G401 (cell line): ENCODE data around the gene SLC1A3. TPM values are rescaled to one million over a fixed set of nuclear protein-coding genes. Genes with fewer than 3 reads are reported as not detected.

Source experiments
- DNase-seq: peaks from one replicate; pipeline ENCODE4 v3.0.0-alpha.2; 2015; ENCODE audit warnings: low spot score
- in situ Hi-C: cut with HindIII; loops from 2 replicates; pipeline ENCODE4 v1.10.0; 2016; ENCODE audit warnings: low sequenced_read_pairs, mixed read lengths
- total RNA-seq: library from RNA; depleted of rRNA; stranded (reverse); fragments of >200 nt; shearing (Covaris generic); gene quantifications from 2 replicates; pipeline ENCODE4 v1.2.3, GENCODE V29; 2014

SLC1A3 gene
- total RNA-seq, 1 experiment from 2014 or later: 2.9 TPM

GRCh38 chr5:36598045-36598444 is 8.4 kb upstream of the SLC1A3 start:
- in situ Hi-C loops: no loop called here
- no peak for DNase-seq

GRCh38 chr5:36599986-36600779 is 6.2 kb upstream of the SLC1A3 start:
- no peak for DNase-seq
- in situ Hi-C loops: no loop called here

GRCh38 chr5:36600917-36601527 is 5.4 kb upstream of the SLC1A3 start:
- in situ Hi-C loops: no loop called here
- no peak for DNase-seq

GRCh38 chr5:36602704-36603321 is 3.6 kb upstream of the SLC1A3 start:
- in situ Hi-C loops: no loop called here
- no peak for DNase-seq

- in situ Hi-C loops: no loop called here
- no peak for DNase-seq
These were observed 1.2 kb upstream of the SLC1A3 start for GRCh38 chr5:36605241-36605640.

GRCh38 chr5:36606036-36606427 is 374 bp upstream of the SLC1A3 start:
- in situ Hi-C loops: no loop called here
- no peak for DNase-seq

GRCh38 chr5:36607114-36607571 is 737 bp downstream of the SLC1A3 start:
- no peak for DNase-seq
- in situ Hi-C loops: no loop called here

GRCh38 chr5:36607838-36608783 is 1.7 kb downstream of the SLC1A3 start:
- no peak for DNase-seq

GRCh38 chr5:36610621-36611020 is 4.2 kb downstream of the SLC1A3 start:
- peak; percentile 30 for DNase-seq
- in situ Hi-C loops: no loop called here

More at GRCh38 chr5:36607838-36608783, 1.7 kb downstream of the SLC1A3 start:
- in situ Hi-C loops: no loop called here

GRCh38 chr5:36611520-36612274 is 5.3 kb downstream of the SLC1A3 start:
- no peak for DNase-seq
- in situ Hi-C loops: no loop called here

- in situ Hi-C loops: no loop called here
- no peak for DNase-seq
These were observed 6.8 kb downstream of the SLC1A3 start for GRCh38 chr5:36613241-36613640.

GRCh38 chr5:36613771-36614656 is 7.6 kb downstream of the SLC1A3 start:
- in situ Hi-C loops: no loop called here
- no peak for DNase-seq

- no peak for DNase-seq
- in situ Hi-C loops: no loop called here
These were observed 8.4 kb downstream of the SLC1A3 start for GRCh38 chr5:36614657-36615308.

GRCh38 chr5:36619012-36619635 is 12.7 kb downstream of the SLC1A3 start:
- in situ Hi-C loops: no loop called here
- no peak for DNase-seq

GRCh38 chr5:36621985-36622384 is 15.6 kb downstream of the SLC1A3 start:
- no peak for DNase-seq
- in situ Hi-C loops: no loop called here

GRCh38 chr5:36623832-36624231 is 17.4 kb downstream of the SLC1A3 start:
- DNase-seq: no peak
- in situ Hi-C loops: no loop called here

GRCh38 chr5:36624277-36624676 is 17.9 kb downstream of the SLC1A3 start:
- in situ Hi-C loops: no loop called here

More at GRCh38 chr5:36624277-36624676, 17.9 kb downstream of the SLC1A3 start:
- DNase-seq: no peak
